WI38 (cell line): ENCODE data around the gene SMCO2.

ENCODE experiments used
- H3K4me3 ChIP-seq: 2 replicates; pipeline ENCODE4 v1.5.1; 2011; ENCODE audit warnings: low read depth, mild to moderate bottlenecking, control low read depth, low read length
- TF ChIP-seq, protein P1 (sequence below): IDR thresholded peaks from 2 replicates; pipeline ENCODE4 v1.5.1; 2012; ENCODE audit warnings: low read depth, mild to moderate bottlenecking, control low read depth, low read length

Gene SMCO2

GRCh38 chr12:27516625-27517024 lies 70.1 kb downstream of the SMCO2 start:
- no peak overlapping the region for H3K4me3 ChIP-seq
- TF ChIP-seq, protein P1, sequence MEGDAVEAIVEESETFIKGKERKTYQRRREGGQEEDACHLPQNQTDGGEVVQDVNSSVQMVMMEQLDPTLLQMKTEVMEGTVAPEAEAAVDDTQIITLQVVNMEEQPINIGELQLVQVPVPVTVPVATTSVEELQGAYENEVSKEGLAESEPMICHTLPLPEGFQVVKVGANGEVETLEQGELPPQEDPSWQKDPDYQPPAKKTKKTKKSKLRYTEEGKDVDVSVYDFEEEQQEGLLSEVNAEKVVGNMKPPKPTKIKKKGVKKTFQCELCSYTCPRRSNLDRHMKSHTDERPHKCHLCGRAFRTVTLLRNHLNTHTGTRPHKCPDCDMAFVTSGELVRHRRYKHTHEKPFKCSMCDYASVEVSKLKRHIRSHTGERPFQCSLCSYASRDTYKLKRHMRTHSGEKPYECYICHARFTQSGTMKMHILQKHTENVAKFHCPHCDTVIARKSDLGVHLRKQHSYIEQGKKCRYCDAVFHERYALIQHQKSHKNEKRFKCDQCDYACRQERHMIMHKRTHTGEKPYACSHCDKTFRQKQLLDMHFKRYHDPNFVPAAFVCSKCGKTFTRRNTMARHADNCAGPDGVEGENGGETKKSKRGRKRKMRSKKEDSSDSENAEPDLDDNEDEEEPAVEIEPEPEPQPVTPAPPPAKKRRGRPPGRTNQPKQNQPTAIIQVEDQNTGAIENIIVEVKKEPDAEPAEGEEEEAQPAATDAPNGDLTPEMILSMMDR: no peak

DNA sequence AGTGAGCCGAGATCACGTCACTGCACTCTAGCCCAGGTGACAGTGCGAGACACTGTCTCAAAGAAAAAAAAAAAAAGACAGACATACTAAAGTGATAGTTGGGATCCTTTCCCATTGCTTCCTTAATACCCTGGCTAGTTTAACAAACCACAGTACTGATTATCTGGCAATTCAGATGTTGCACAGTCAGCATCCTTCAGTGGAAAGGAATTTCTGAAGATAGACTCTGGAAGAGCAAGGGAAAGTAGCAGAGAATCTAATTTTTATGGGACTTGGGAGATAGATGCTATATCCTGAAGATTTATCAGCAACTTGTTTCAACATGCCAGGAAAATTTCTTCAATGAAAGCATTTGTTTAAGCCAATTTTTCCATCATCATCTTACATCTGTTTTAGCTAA lies 71.0 kb downstream of the SMCO2 start:
- H3K4me3 ChIP-seq: no peak overlapping the region

GRCh38 chr12:27517961-27518665 lies 71.6 kb downstream of the SMCO2 start:
- H3K4me3 ChIP-seq: no peak overlapping the region
- TF ChIP-seq, protein P1: no peak

More for the DNA sequence above, 71.0 kb downstream of the SMCO2 start:
- TF ChIP-seq, protein P1: no peak

- no peak overlapping the region for H3K4me3 ChIP-seq
- TF ChIP-seq, protein P1: no peak
Observed at GRCh38 chr12:27521066-27521465, 74.5 kb downstream of the SMCO2 start.

DNA sequence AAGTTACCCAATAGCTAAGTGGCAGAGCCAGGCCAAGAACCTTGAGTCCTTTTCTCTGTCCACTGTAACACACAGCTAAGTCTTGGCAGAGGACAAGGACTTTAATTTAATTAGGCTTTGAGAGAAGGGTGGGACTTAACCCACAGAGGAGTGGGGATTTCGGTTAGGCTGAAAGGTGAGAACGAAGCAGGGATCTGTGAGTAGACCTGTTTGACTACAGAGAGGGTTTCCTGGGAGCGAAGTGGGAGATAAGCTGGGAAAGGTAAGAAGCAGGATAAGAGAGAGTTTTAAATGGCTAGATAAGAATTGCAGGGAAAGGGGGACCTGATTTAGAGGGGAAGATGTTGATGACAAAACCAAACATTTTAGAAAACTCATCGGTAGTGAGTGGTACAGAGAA lies 75.4 kb downstream of the SMCO2 start:
- TF ChIP-seq, protein P1: no peak
- no peak overlapping the region for H3K4me3 ChIP-seq

- TF ChIP-seq, protein P1: no peak
- H3K4me3 ChIP-seq: peak overlapping the region; percentile 82
Observed at GRCh38 chr12:27523305-27523641, 76.7 kb downstream of the SMCO2 start.

- H3K4me3 ChIP-seq: peak within 1 kb of the TSS; percentile 82
- TF ChIP-seq, protein P1: 0 out of 2 replicates have a peak, but pooled peaks have one; percentile 7
Observed at GRCh38 chr12:27523642-27524493, 77.3 kb downstream of the SMCO2 start, which contains the start of gene PPFIBP1. Gene PPFIBP1 (plus strand): TSS chr12:27524206. CDS start chr12:27633397, 109,191 bp downstream.
